NT2/D1 (cell line): Measurements from ENCODE around the gene PDGFRA.

ENCODE experiments used
- SUZ12 ChIP-seq: IDR thresholded peaks from 2 replicates; pipeline ENCODE4 v1.6.1; 2011; ENCODE audit not compliant: insufficient read length, insufficient read depth; ENCODE audit errors: extremely low read depth
- ZNF274 ChIP-seq: IDR thresholded peaks from 2 replicates; pipeline ENCODE4 v1.6.1; 2011; ENCODE audit warnings: mild to moderate bottlenecking, low read depth, low read length

DNA sequence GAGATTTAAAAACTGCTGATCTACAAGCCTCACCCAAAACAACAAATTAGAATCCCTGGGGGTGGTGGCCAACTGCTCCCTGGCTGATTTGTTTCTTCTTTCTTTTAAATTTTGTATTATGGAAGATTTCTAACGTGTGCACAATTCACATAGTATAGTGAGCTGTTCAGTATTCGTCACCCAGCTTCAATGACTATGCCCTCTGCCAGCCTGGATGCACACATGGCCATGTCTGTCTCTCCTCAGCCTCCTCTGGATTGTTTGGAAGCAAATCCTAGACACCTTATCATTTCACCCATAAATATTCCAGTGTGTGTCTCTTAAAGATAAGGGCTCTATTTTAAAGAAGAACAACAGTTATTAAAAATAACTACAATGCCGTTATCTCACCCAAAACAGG lies 61.9 kb downstream of the PDGFRA start:
- TF ChIP-seq ZNF274 (no peak), SUZ12 (no peak)
